ENCODE results near the gene PTPRU. TPM values are rescaled to one million over a fixed set of nuclear protein-coding genes. Genes with fewer than 3 reads are reported as not detected.

PTPRU gene
- total and polyA plus RNA-seq, 2 experiments from 2014 or later, result 8.0 to 105 TPM

- no peak overlapping the region for H3K27ac Mint-ChIP-seq
- Histone ChIP-seq H3K79me2 (replicated peaks; ENCODE audit: insufficient read depth) (no peaks in the 10 kb centered on the region), H3K9me2 (ENCODE audit: insufficient read depth) (no peaks in the 10 kb centered on the region), H3K27ac (ENCODE audit: low read depth) (no peak overlapping the region), H3K27me3 (ENCODE audit: insufficient read depth) (no peaks in the 10 kb centered on the region), H3K4me1 (ENCODE audit: insufficient read depth) (no peaks in the 10 kb centered on the region), H3K36me3 (ENCODE audit: insufficient read depth) (peaks cover 4% of the 10 kb centered on the region; the same call in 1 of the 2 replicates), H2AFZ (no peak overlapping the region), H3K4me2 (no peak overlapping the region), H3K4me3 (no peak overlapping the region), H4K20me1 (replicated peaks; ENCODE audit: insufficient read depth) (no peaks in the 10 kb centered on the region), H3F3A (replicated peaks; ENCODE audit: low read depth) (no peaks in the 10 kb centered on the region)
- DNase-seq (ENCODE audit: low spot score), result no peak
- H3K36me3 Mint-ChIP-seq (ENCODE audit: low read depth), result peaks cover 16% of the 10 kb centered on the region; the same call in 2 of the 3 replicates
- no peak overlapping the region for H3K4me3 Mint-ChIP-seq
- H3K27me3 Mint-ChIP-seq (ENCODE audit: insufficient read depth, low read depth, poor library complexity), result peaks cover 4% of the 10 kb centered on the region
- ATAC-seq, result no peak
- no peak for TF ChIP-seq JUNB (IDR thresholded peaks at IDR 0.05; ENCODE audit: unreplicated experiment)
- TF ChIP-seq ZNF331 (CRISPR knock-in tag; IDR thresholded peaks at IDR 0.05; ENCODE audit: low read depth), result no peak
- no peak for TF ChIP-seq ETS1 (IDR thresholded peaks at IDR 0.05)
- no peaks in the 10 kb centered on the region for H3K9me3 Mint-ChIP-seq
- peaks cover 2% of the 10 kb centered on the region for H3K4me1 Mint-ChIP-seq
Observed at GRCh38 chr1:29317916-29318530, 81.7 kb downstream of the PTPRU start.

GRCh38 chr1:29318724-29319123 is 82.4 kb downstream of the PTPRU start:
- H3K4me3 Mint-ChIP-seq, result no peak overlapping the region
- H3K79me2 ChIP-seq (replicated peaks; ENCODE audit: insufficient read depth), result no peaks in the 10 kb centered on the region
- no peak overlapping the region for H3K4me2 ChIP-seq
- TF ChIP-seq ZNF331 (CRISPR knock-in tag; IDR thresholded peaks at IDR 0.05; ENCODE audit: low read depth), result no peak
- TF ChIP-seq NANOG (IDR thresholded peaks at IDR 0.05; ENCODE audit: borderline replicate concordance), result no peak
- no peak for TF ChIP-seq EZH2 (IDR thresholded peaks at IDR 0.05; ENCODE audit: low read depth, unreplicated experiment)
- TF ChIP-seq ETS1 (IDR thresholded peaks at IDR 0.05), result no peak
- TF ChIP-seq POLR2AphosphoS5 (IDR thresholded peaks at IDR 0.05; ENCODE audit: low read depth), result no peak
- no peak for TF ChIP-seq ZNF462 (CRISPR knock-in tag; IDR thresholded peaks at IDR 0.05)
- TF ChIP-seq JUNB (IDR thresholded peaks at IDR 0.05; ENCODE audit: unreplicated experiment), result no peak
- no peak for TF ChIP-seq EZH2phosphoT487 (IDR thresholded peaks at IDR 0.05; ENCODE audit: unreplicated experiment)
- TF ChIP-seq CTCF (conservative IDR thresholded peaks at IDR 0.05; ENCODE audit: low read depth in 2 of 2), result no peak
- TF ChIP-seq ZNF114 (CRISPR knock-in tag; IDR thresholded peaks at IDR 0.05), result no peak
- TF ChIP-seq STAT1 (IDR thresholded peaks at IDR 0.05; ENCODE audit: unreplicated experiment), result no peak

More at GRCh38 chr1:29318724-29319123, 82.4 kb downstream of the PTPRU start:
- ATAC-seq, result no peak
- Mint-ChIP-seq H3K27ac (no peak overlapping the region), H3K27me3 (ENCODE audit: insufficient read depth, low read depth, poor library complexity) (peaks cover 4% of the 10 kb centered on the region), H3K9me3 (no peaks in the 10 kb centered on the region), H3K4me1 (no peaks in the 10 kb centered on the region), H3K36me3 (ENCODE audit: low read depth) (peaks cover 16% of the 10 kb centered on the region; the same call in 2 of the 3 replicates)
- Histone ChIP-seq H2AFZ (no peak overlapping the region), H3K27ac (ENCODE audit: low read depth) (no peak overlapping the region), H3K27me3 (ENCODE audit: insufficient read depth) (no peaks in the 10 kb centered on the region), H3K4me1 (ENCODE audit: insufficient read depth) (no peaks in the 10 kb centered on the region), H3F3A (replicated peaks; ENCODE audit: low read depth) (no peaks in the 10 kb centered on the region), H3K36me3 (ENCODE audit: insufficient read depth) (peaks cover 4% of the 10 kb centered on the region; the same call in 1 of the 2 replicates), H3K4me3 (no peak overlapping the region), H3K9me2 (ENCODE audit: insufficient read depth) (no peaks in the 10 kb centered on the region), H4K20me1 (replicated peaks; ENCODE audit: insufficient read depth) (no peaks in the 10 kb centered on the region)
- DNase-seq (ENCODE audit: low spot score), result no peak

Measured in GM23338 (cell line).